A549 (cell line): ENCODE results near the gene CAMTA1. TPM values are rescaled to one million over a fixed set of nuclear protein-coding genes. Genes with fewer than 3 reads are reported as not detected.

Experiments
- ATAC-seq, 2 experiments: fragments of 200-7000 bp in 1 of 2; fragments of >200 bp in 1 of 2; cut with Nextera tagmentation in 1 of 2; cut with Tn5 transposase in 1 of 2; 3 replicates each; pipeline versions ENCODE4 v1.8.0 to v1.9.1; 2018 to 2020; ENCODE audit warnings: mild to moderate bottlenecking in 1 of 2, moderate library complexity in 1 of 2
- CTCF ChIA-PET: fragments of 300-600 bp; sonication (Branson Sonifier 250); formaldehyde crosslinking; extraction: SDS; loops from one replicate; lab custom pipeline; 2021; ENCODE audit warnings: antibody characterized with exemption, inconsistent platforms; lab: Yijun Ruan, JAX
- POLR2A ChIA-PET: fragments of 350-600 bp; formaldehyde crosslinking; extraction: SDS; loops from one replicate; lab custom pipeline; 2021; ENCODE audit warnings: antibody characterized with exemption, inconsistent platforms; lab: Yijun Ruan, JAX
- DNase-seq, 2 experiments: peaks; one replicate each; pipeline versions ENCODE4 v3.0.0 to v3.0.0-alpha.2; 2011 to 2016; ENCODE audit warnings: low read depth in 1 of 2, low spot score in 1 of 2
- FAIRE-seq: peaks from 2 replicates; lab custom pipeline; 2011; peaks lifted over from hg19 to GRCh38; lab: Jason Lieb, UNC
- H3K27ac ChIP-seq, 2 experiments: fragments of >200 bp; sonication (Bioruptor Twin); formaldehyde crosslinking; 3 replicates each; pipeline ENCODE4 v1.5.1; 2016 to 2017
- H3K4me1 ChIP-seq: fragments of >200 bp; sonication (Bioruptor Twin); formaldehyde crosslinking; 3 replicates; pipeline ENCODE4 v1.6.1; 2016
- H3K4me2 ChIP-seq: fragments of >200 bp; sonication (Bioruptor Twin); formaldehyde crosslinking; 3 replicates; pipeline ENCODE4 v1.6.1; 2016
- H3K4me3 ChIP-seq: fragments of >200 bp; sonication (Bioruptor Twin); formaldehyde crosslinking; 3 replicates; pipeline ENCODE4 v1.5.1; 2016
- H3K9me3 ChIP-seq: fragments of >200 bp; sonication (Bioruptor Twin); formaldehyde crosslinking; 3 replicates; pipeline ENCODE4 v1.6.1; 2016
- BHLHE40 ChIP-seq: IDR thresholded peaks from 2 replicates; pipeline ENCODE4 v1.6.1; 2012; ENCODE audit warnings: low read depth, low read length, inconsistent platforms
- CBX8 ChIP-seq: fragments of 200-600 bp; sonication (generic); IDR thresholded peaks from 2 replicates; pipeline ENCODE4 v1.6.1; 2016
- CEBPB ChIP-seq, 2 experiments: fragments of >200 bp in 1 of 2; sonication (Bioruptor Twin) in 1 of 2; formaldehyde crosslinking in 1 of 2; IDR thresholded peaks; 2 replicates each; pipeline ENCODE4 v1.6.1; 2012 to 2016
- CHD4 ChIP-seq: fragments of 200-600 bp; sonication (generic); IDR thresholded peaks from 2 replicates; pipeline ENCODE4 v1.6.1; 2016; ENCODE audit warnings: antibody characterized with exemption, mild to moderate bottlenecking, borderline replicate concordance
- EP300 ChIP-seq, 2 experiments: fragments of >200 bp; sonication (Bioruptor Twin); formaldehyde crosslinking; IDR thresholded peaks; 2 replicates in 1 of 2; 3 replicates in 1 of 2; pipeline ENCODE4 v1.6.1; 2016 to 2017
- FOSL2 ChIP-seq, 2 experiments: fragments of 450-650 bp in 1 of 2; fragments of >200 bp in 1 of 2; sonication (Bioruptor Twin) in 1 of 2; formaldehyde crosslinking; IDR thresholded peaks; 2 replicates each; pipeline versions ENCODE4 v1.5.0 to v1.6.1; 2016 to 2020; ENCODE audit warnings: mild to moderate bottlenecking in 1 of 2, moderate library complexity in 1 of 2
- GATA3 ChIP-seq: IDR thresholded peaks from 2 replicates; pipeline ENCODE4 v1.6.1; 2012; ENCODE audit warnings: borderline replicate concordance
- HES2 ChIP-seq: fragments of >200 bp; sonication (Bioruptor Twin); formaldehyde crosslinking; IDR thresholded peaks from 2 replicates; pipeline ENCODE4 v1.6.1; 2016
- HOXA7 ChIP-seq: fragments of 250-450 bp; sonication (Bioruptor Pico); IDR thresholded peaks from 2 replicates; pipeline ENCODE4 v1.5.0; 2020; ENCODE audit warnings: mild to moderate bottlenecking, moderate library complexity
- HOXB13 ChIP-seq: fragments of 250-450 bp; sonication (Bioruptor Pico); IDR thresholded peaks from 2 replicates; pipeline ENCODE4 v1.5.0; 2020; ENCODE audit warnings: low read depth, mild to moderate bottlenecking, moderate library complexity
- HOXB5 ChIP-seq: fragments of 250-450 bp; sonication (Bioruptor Pico); IDR thresholded peaks from 2 replicates; pipeline ENCODE4 v1.5.0; 2020; ENCODE audit warnings: mild to moderate bottlenecking, moderate library complexity
- JUNB ChIP-seq: fragments of >200 bp; sonication (Bioruptor Twin); formaldehyde crosslinking; IDR thresholded peaks from 2 replicates; pipeline ENCODE4 v1.6.1; 2016
- KDM1A ChIP-seq: fragments of 200-600 bp; sonication (generic); IDR thresholded peaks from 2 replicates; pipeline ENCODE4 v1.6.1; 2016; ENCODE audit warnings: low read depth, mild to moderate bottlenecking
- KDM5A ChIP-seq: fragments of 200-600 bp; sonication (generic); IDR thresholded peaks from 2 replicates; pipeline ENCODE4 v1.6.1; 2016; ENCODE audit warnings: antibody characterized with exemption, mild to moderate bottlenecking
- MAZ ChIP-seq: fragments of 150-350 bp; IDR thresholded peaks from 2 replicates; pipeline ENCODE4 v1.6.1; 2014; ENCODE audit warnings: antibody characterized with exemption, low read depth, low read length, borderline replicate concordance
- NFE2L2 ChIP-seq: fragments of 150-350 bp; conservative IDR thresholded peaks from 2 replicates; pipeline ENCODE4 v1.6.1; 2014; ENCODE audit warnings: low read length
- NPAS2 ChIP-seq: fragments of 250-450 bp; sonication (Bioruptor Pico); IDR thresholded peaks from 2 replicates; pipeline ENCODE4 v1.8.0; 2022; ENCODE audit warnings: mild to moderate bottlenecking, moderate library complexity, borderline replicate concordance
- RAD21 ChIP-seq, 2 experiments: fragments of >200 bp in 1 of 2; sonication (Bioruptor Twin) in 1 of 2; formaldehyde crosslinking in 1 of 2; IDR thresholded peaks in 1 of 2; conservative IDR thresholded peaks in 1 of 2; 2 replicates in 1 of 2; 3 replicates in 1 of 2; pipeline ENCODE4 v1.6.1; 2012 to 2018; ENCODE audit warnings: inconsistent platforms in 1 of 2
- RARB ChIP-seq: fragments of 250-450 bp; sonication (Bioruptor Pico); IDR thresholded peaks from 2 replicates; pipeline ENCODE4 v1.8.0; 2021; ENCODE audit warnings: mild to moderate bottlenecking, moderate library complexity
- RFX5 ChIP-seq: fragments of 450-650 bp; IDR thresholded peaks from 2 replicates; pipeline ENCODE4 v1.7.1; 2014; ENCODE audit warnings: antibody characterized with exemption, mild to moderate bottlenecking, moderate library complexity
- RNF2 ChIP-seq: fragments of 200-600 bp; sonication (generic); IDR thresholded peaks from 2 replicates; pipeline ENCODE4 v1.6.1; 2016; ENCODE audit warnings: low read depth, mild to moderate bottlenecking, antibody characterized with exemption, moderate library complexity, borderline replicate concordance
- SREBF2 ChIP-seq: fragments of 450-650 bp; IDR thresholded peaks from 2 replicates; pipeline ENCODE4 v1.6.1; 2014; ENCODE audit warnings: mild to moderate bottlenecking, moderate library complexity
- TFCP2L1 ChIP-seq: fragments of 250-450 bp; sonication (Bioruptor Pico); IDR thresholded peaks from 2 replicates; pipeline ENCODE4 v1.5.0; 2021; ENCODE audit warnings: mild to moderate bottlenecking
- ZFP36 ChIP-seq: fragments of 450-650 bp; IDR thresholded peaks from 2 replicates; pipeline ENCODE4 v1.6.1; 2014; ENCODE audit warnings: borderline replicate concordance; ENCODE audit not compliant: partially characterized antibody
- WGBS: methylation state at CpG from one replicate; pipeline ENCODE4 v1.1.6; 2017; ENCODE audit errors: missing lambda C conversion rate; 5-methylcytosine and 5-hydroxymethylcytosine counted together
- polyA plus RNA-seq, 4 experiments: library from polyadenylated mRNA; depleted of rRNA in 3 of 4; stranded (reverse); fragments of >200 nt; fragmentation: RNase III in 1 of 4; extraction: RNeasy Plus Mini Kit Qiagen cat#74134 plus additional on column Dnase treatment in 1 of 4; gene quantifications; 2 replicates in 3 of 4; 3 replicates in 1 of 4; pipeline ENCODE4 v1.2.3, GENCODE V29; 2011 to 2017
- TF ChIP-seq, protein P1 (sequence below): IDR thresholded peaks from 2 replicates; pipeline ENCODE4 v1.6.1; 2012
- TF ChIP-seq, protein P2 (sequence below): fragments of 250-450 bp; sonication (Bioruptor Pico); IDR thresholded peaks from 2 replicates; pipeline ENCODE4 v1.5.0; 2021; ENCODE audit warnings: mild to moderate bottlenecking, moderate library complexity, borderline replicate concordance

The CAMTA1 gene
- polyA plus RNA-seq, 2 of the 4 experiments (the other 2 are of a cell fraction) = 58.8 to 75.0 TPM

DNA sequence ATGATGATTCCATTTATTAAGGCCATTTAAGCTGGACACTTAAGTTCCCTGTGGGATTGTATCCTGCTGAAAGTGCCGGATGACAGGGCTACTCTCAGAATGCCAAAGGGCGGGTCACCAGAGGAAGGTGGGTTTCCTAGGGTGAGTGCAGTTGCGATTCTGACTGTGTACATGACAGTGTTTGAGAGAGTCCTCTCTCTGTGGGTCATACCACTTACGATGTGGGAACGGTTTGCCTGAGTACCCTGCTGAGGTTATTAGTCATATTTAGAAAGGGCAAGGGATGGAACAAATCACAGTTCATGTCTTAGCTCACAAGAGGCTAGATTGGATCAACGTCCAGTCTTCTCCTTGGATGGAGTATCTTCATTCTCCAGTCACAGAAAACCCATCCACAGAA is 461.9 kb downstream of the CAMTA1 start:
- peak overlapping the region in 1 of 2 experiments; percentile 29; a peak in 3 of 6 replicates for H3K27ac ChIP-seq
- FAIRE-seq = no peak
- CTCF ChIA-PET = interaction anchor here (0.6 kb wide), 1 partner anchor 367 kb away, joined by 4 read pairs; no protein-coding TSS in a partner anchor
- H3K4me2 ChIP-seq = no peak overlapping the region
- TF ChIP-seq BHLHE40 (no peak), TFCP2L1 (CRISPR knock-in tag) (no peak), MAZ (no peak), KDM1A (no peak), HOXB5 (CRISPR knock-in tag) (no peak), CEBPB (IDR thresholded peaks at IDR 0.05) (no peak), HOXA7 (no peak), CHD4 (no peak), GATA3 (no peak), HOXB13 (no peak), RARB (CRISPR knock-in tag) (no peak), NPAS2 (CRISPR knock-in tag) (no peak), HES2 (no peak), FOSL2 (IDR thresholded peaks at IDR 0.05) (no peak), FOSL2 (CRISPR knock-in tag; IDR thresholded peaks at IDR 0.05) (no peak), KDM5A (no peak), EP300 (IDR thresholded peaks at IDR 0.05) (no peak), NFE2L2 (no peak)
- TF ChIP-seq, protein P1, sequence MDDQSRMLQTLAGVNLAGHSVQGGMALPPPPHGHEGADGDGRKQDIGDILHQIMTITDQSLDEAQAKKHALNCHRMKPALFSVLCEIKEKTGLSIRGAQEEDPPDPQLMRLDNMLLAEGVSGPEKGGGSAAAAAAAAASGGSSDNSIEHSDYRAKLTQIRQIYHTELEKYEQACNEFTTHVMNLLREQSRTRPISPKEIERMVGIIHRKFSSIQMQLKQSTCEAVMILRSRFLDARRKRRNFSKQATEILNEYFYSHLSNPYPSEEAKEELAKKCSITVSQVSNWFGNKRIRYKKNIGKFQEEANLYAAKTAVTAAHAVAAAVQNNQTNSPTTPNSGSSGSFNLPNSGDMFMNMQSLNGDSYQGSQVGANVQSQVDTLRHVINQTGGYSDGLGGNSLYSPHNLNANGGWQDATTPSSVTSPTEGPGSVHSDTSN = no peak
- TF ChIP-seq, protein P2, sequence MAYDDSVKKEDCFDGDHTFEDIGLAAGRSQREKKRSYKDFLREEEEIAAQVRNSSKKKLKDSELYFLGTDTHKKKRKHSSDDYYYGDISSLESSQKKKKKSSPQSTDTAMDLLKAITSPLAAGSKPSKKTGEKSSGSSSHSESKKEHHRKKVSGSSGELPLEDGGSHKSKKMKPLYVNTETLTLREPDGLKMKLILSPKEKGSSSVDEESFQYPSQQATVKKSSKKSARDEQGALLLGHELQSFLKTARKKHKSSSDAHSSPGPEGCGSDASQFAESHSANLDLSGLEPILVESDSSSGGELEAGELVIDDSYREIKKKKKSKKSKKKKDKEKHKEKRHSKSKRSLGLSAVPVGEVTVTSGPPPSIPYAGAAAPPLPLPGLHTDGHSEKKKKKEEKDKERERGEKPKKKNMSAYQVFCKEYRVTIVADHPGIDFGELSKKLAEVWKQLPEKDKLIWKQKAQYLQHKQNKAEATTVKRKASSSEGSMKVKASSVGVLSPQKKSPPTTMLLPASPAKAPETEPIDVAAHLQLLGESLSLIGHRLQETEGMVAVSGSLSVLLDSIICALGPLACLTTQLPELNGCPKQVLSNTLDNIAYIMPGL (CRISPR knock-in tag) = no peak
- TF ChIP-seq, all 56 proteins: peak for 0
- POLR2A ChIA-PET = no interaction called here
- DNase-seq (no peak), ATAC-seq (no peak)
- peaks cover 12% of the 10 kb centered on the region for H3K4me1 ChIP-seq
- H3K9me3 ChIP-seq = 0 out of 3 replicates have a peak, but pooled peaks cover 3% of the 10 kb centered on the region
- no peak overlapping the region for H3K4me3 ChIP-seq
- WGBS = 70% methylated on average over 6 of the region's 6 CpGs

DNA sequence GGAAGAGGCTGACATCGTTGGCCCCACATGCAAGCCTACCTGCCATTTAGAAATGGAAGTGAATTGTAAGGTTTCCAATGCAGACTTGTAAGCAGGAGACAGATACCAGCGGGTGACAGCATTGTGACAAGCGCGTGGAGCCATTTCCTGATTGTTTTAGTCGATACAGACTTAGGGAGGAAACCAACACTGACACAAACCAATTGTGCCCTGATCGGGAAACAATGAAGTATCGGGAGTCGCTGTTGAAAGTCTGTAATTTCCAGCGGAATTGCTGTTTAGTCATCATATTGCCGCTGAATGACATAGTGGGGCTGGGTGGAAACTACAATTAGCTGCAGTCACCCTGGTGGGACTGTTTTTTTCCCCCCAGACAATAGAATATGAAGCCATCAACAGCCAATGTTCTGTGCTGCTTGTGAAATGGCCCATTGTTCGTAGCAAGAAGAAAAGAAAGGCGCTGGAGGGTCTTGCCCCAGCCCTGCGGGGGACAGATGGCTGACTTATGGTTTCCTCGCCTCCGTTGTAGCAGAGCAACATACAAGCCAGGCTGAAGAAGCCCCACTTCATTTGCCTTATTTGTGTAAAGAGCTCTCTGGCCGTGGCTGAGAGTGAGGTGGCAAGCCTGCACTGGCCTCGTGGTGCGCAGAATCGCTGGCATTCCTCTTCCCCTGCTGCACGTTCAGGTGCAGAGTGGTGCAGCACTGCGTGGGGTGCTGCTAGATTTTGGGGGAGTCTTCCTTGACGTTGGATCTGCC is 462.7 kb downstream of the CAMTA1 start:
- Histone ChIP-seq H3K4me2 (no peak overlapping the region), H3K27ac (peak overlapping the region in 1 of 2 experiments; percentile 29; a peak in 3 of 6 replicates), H3K9me3 (0 out of 3 replicates have a peak, but pooled peaks cover 1% of the 10 kb centered on the region), H3K4me3 (no peak overlapping the region), H3K4me1 (peaks cover 12% of the 10 kb centered on the region)
- 91% methylated on average over 22 of the region's 22 CpGs for WGBS
- FAIRE-seq (no peak), DNase-seq (no peak), ATAC-seq (no peak)
- ChIA-PET CTCF (no interaction called here), POLR2A (no interaction called here)
- TF ChIP-seq HES2 (no peak), RAD21 (conservative IDR thresholded peaks at IDR 0.05 in 1 of 2, IDR thresholded peaks at IDR 0.05 in 1 of 2) (no peak), JUNB (no peak), RNF2 (no peak), CBX8 (no peak), RFX5 (no peak), SREBF2 (no peak), MAZ (no peak), RARB (CRISPR knock-in tag) (no peak), HOXA7 (no peak), ZFP36 (no peak), GATA3 (no peak)
